CD14-positive monocyte (primary cell): ENCODE results near the gene PRXL2B. TPM values are rescaled to one million over a fixed set of nuclear protein-coding genes. Genes with fewer than 3 reads are reported as not detected.

Experiments
- DNase-seq, 3 donors: peaks; one replicate each; pipeline ENCODE4 v3.0.0-alpha.2; 2011 to 2022
- H2AFZ ChIP-seq: 2 replicates; pipeline ENCODE4 v1.6.0; 2012; ENCODE audit warnings: mild to moderate bottlenecking, low read depth, low read length, inconsistent platforms; ENCODE audit not compliant: insufficient read depth, poor library complexity, severe bottlenecking
- H3K27ac ChIP-seq, 2 donors: 1 replicate in 1 of 2; 2 replicates in 1 of 2; pipeline ENCODE4 v1.5.1; 2012 to 2013; ENCODE audit warnings: low read length in 2 of 2, control low read depth in 1 of 2, inconsistent platforms in 1 of 2, low read depth in 1 of 2, mild to moderate bottlenecking in 1 of 2
- H3K27me3 ChIP-seq, 2 donors: one replicate each; pipeline versions ENCODE4 v1.6.0 to v1.6.1; 2011 to 2013; ENCODE audit warnings: low read length in 2 of 2; ENCODE audit not compliant: control insufficient read depth in 2 of 2, insufficient read depth in 2 of 2
- H3K36me3 ChIP-seq, 2 donors: replicated peaks in 1 of 2; 1 replicate in 1 of 2; 2 replicates in 1 of 2; pipeline versions ENCODE4 v1.5.1 to v1.6.1; 2012 to 2013; ENCODE audit warnings: low read length in 2 of 2, control low read depth in 1 of 2, inconsistent platforms in 1 of 2, mild to moderate bottlenecking in 1 of 2; ENCODE audit not compliant: insufficient read depth in 2 of 2, control insufficient read depth in 1 of 2
- H3K4me1 ChIP-seq, 2 donors: 1 replicate in 1 of 2; 2 replicates in 1 of 2; pipeline versions ENCODE4 v1.5.1 to v1.6.1; 2012 to 2013; ENCODE audit warnings: low read length in 2 of 2, control low read depth in 1 of 2, inconsistent platforms in 1 of 2, mild to moderate bottlenecking in 1 of 2, moderate library complexity in 1 of 2; ENCODE audit not compliant: insufficient read depth in 2 of 2, control insufficient read depth in 1 of 2
- H3K4me2 ChIP-seq: replicated peaks from 2 replicates; pipeline ENCODE3; 2012; ENCODE audit warnings: low read length, moderate library complexity, mild to moderate bottlenecking; ENCODE audit not compliant: poor library complexity, severe bottlenecking; ENCODE audit errors: extremely low read depth
- H3K4me3 ChIP-seq, 3 experiments: fragments of 200-600 bp in 1 of 3; sonication (generic) in 1 of 3; replicated peaks in 1 of 3; 1 replicate in 2 of 3; 2 replicates in 1 of 3; pipeline ENCODE4 v1.5.1; 2011 to 2013; ENCODE audit warnings: low read length in 3 of 3, mild to moderate bottlenecking in 3 of 3, control low read depth in 2 of 3, low read depth in 2 of 3, inconsistent platforms in 1 of 3, moderate library complexity in 1 of 3
- H3K79me2 ChIP-seq: 2 replicates; pipeline ENCODE4 v1.6.0; 2012; ENCODE audit warnings: mild to moderate bottlenecking, control low read depth, inconsistent platforms, low read length, moderate library complexity; ENCODE audit not compliant: insufficient read depth
- H3K9ac ChIP-seq: 2 replicates; pipeline ENCODE4 v1.6.0; 2017; ENCODE audit warnings: low read length, mild to moderate bottlenecking; ENCODE audit not compliant: insufficient read depth, poor library complexity, severe bottlenecking
- H3K9me3 ChIP-seq, 2 donors: replicated peaks in 1 of 2; 1 replicate in 1 of 2; 2 replicates in 1 of 2; pipeline versions ENCODE4 v1.5.1 to v1.6.1; 2012 to 2013; ENCODE audit warnings: low read length in 2 of 2, control low read depth in 1 of 2; ENCODE audit not compliant: control insufficient read depth in 1 of 2, insufficient read depth in 1 of 2
- H4K20me1 ChIP-seq: 2 replicates; pipeline ENCODE4 v1.6.0; 2012; ENCODE audit warnings: mild to moderate bottlenecking, low read length, control low read depth, moderate library complexity; ENCODE audit not compliant: insufficient read depth
- H3K27ac Mint-ChIP-seq, 7 donors: one replicate each; pipeline ENCODE4 v1.8.0; 2020; ENCODE audit warnings: mild to moderate bottlenecking in 7 of 7, mixed read lengths in 7 of 7, moderate library complexity in 6 of 7, inconsistent platforms in 2 of 7
- H3K27me3 Mint-ChIP-seq, 3 donors: one replicate each; pipeline ENCODE4 v1.8.0; 2021 to 2022; ENCODE audit warnings: low read depth in 3 of 3, mild to moderate bottlenecking in 3 of 3, mixed read lengths in 3 of 3, moderate library complexity in 3 of 3, inconsistent platforms in 1 of 3
- H3K36me3 Mint-ChIP-seq, 2 donors: one replicate each; pipeline ENCODE4 v1.8.0; 2020; ENCODE audit warnings: mixed read lengths in 2 of 2, inconsistent platforms in 1 of 2, mild to moderate bottlenecking in 1 of 2
- H3K4me1 Mint-ChIP-seq: one replicate; pipeline ENCODE4 v1.8.0; 2020; ENCODE audit warnings: mild to moderate bottlenecking, mixed read lengths
- H3K4me3 Mint-ChIP-seq, 2 donors: one replicate each; pipeline ENCODE4 v1.8.0; 2020; ENCODE audit warnings: mild to moderate bottlenecking in 2 of 2, mixed read lengths in 2 of 2, moderate library complexity in 1 of 2
- H3K9me3 Mint-ChIP-seq, 7 donors: one replicate each; pipeline ENCODE4 v1.8.0; 2020 to 2022; ENCODE audit warnings: mixed read lengths in 7 of 7, mild to moderate bottlenecking in 6 of 7, moderate library complexity in 6 of 7, inconsistent platforms in 2 of 7
- WGBS: methylation state at CpG from one replicate; pipeline ENCODE4 v1.1.5; 2013; ENCODE audit warnings: missing lambda C conversion rate; ENCODE audit not compliant: insufficient coverage; 5-methylcytosine and 5-hydroxymethylcytosine counted together
- intact Hi-C, 2 donors: fragments of 100-400 bp; cut with micrococcal nuclease; formaldehyde crosslinking; loops; one replicate each; pipeline versions ENCODE4 v1.15.0 to v1.15.1; 2023
- polyA plus RNA-seq, 3 donors: library from polyadenylated mRNA; depleted of rRNA in 1 of 3; unstranded in 2 of 3; stranded (reverse) in 1 of 3; fragments of 300-500 nt in 2 of 3; fragments of >200 nt in 1 of 3; fragmentation: Illumina TruSeq in 2 of 3; gene quantifications; 1 replicate in 2 of 3; 2 replicates in 1 of 3; pipeline ENCODE4 v1.2.3, GENCODE V29; 2012 to 2021
- TF ChIP-seq, protein P1 (sequence below): fragments of 200-600 bp; IDR thresholded peaks from one replicate; pipeline ENCODE4 v1.8.0; 2022; ENCODE audit warnings: antibody characterized with exemption, mild to moderate bottlenecking

The PRXL2B gene
- polyA plus RNA-seq, 3 donors, result 3.6 to 8.8 (median 6.0) TPM

DNA sequence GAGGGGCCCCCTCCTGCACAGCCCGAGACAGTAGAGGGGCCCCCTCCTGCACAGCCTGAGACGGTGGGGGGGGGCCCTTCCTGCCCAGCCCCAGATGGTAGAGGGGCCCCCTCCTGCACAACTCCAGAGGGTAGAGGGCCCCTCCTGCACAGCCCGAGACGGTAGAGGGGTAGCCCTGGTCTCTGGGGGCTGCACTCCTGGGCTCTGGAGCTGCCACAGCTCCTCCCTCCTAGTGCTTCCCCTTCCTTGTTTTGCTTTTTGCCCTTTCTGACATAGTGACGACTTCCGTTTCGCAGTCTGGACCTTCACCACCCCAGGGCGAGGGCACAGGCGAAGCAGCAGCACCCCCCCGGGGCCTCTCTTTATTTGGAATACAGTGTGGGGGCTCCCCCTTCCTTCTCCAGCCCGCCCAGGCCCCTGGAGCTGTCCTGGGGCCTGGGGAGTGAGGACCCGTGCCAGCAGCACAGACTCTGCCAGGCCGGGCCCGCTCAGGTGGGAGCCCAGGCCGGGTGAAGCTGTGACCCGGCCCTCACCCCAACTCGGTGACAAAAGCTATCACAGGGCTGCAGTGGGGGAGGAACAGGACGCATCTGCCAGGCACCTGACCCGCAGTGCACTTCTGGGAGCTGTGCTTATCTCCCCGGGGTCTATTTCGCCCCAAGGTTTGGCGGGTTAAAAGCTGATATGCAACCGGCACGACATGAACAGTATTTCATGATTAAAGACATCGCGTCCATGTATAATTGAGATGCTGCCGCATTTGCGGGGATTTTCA is 1.1 kb upstream of the PRXL2B start:
- H3K9me3 ChIP-seq, result no peaks in the 10 kb centered on the region
- intact Hi-C loops, result loop anchor here (1.0 to 5.0 kb wide), 8 partner anchors 37 to 388 kb away; partner anchors contain the start of genes MORN1 (in 1 of the 2), PANK4 (in 1 of the 2), PEX10 (in 1 of the 2) and RER1 (in 1 of the 2)
- 1% methylated on average over 24 of the region's 28 CpGs for WGBS
- peaks cover 0 to 8% of the 10 kb centered on the region in 2 donors for H3K27me3 ChIP-seq
- H3K9ac ChIP-seq, result peak overlapping the region; percentile 84
- H3K4me3 ChIP-seq, result peak overlapping the region; percentile 58 to 78 (median 67)
- Mint-ChIP-seq H3K4me1 (peaks cover 45% of the 10 kb centered on the region), H3K27ac (peak overlapping the region; percentile 93 to 97 (median 96)), H3K4me3 (peak overlapping the region; percentile 79 to 88), H3K27me3 (peaks cover 8 to 27% (median 13%) of the 10 kb centered on the region in 3 donors), H3K9me3 (peaks cover 0 to 3% (median 0%) of the 10 kb centered on the region in 7 donors), H3K36me3 (peaks cover 6 to 8% of the 10 kb centered on the region in 2 donors)
- H4K20me1 ChIP-seq, result no peaks in the 10 kb centered on the region
- peak overlapping the region; percentile 92 to 96 for H3K27ac ChIP-seq
- peak overlapping the region; percentile 96 for H3K4me2 ChIP-seq
- H2AFZ ChIP-seq, result peak overlapping the region; percentile 49
- DNase-seq, result peak; percentile 84 to 90 (median 89)
- H3K36me3 ChIP-seq, result peaks cover 0 to 4% of the 10 kb centered on the region in 2 donors
- peaks cover 49 to 57% of the 10 kb centered on the region in 2 donors for H3K4me1 ChIP-seq
- TF ChIP-seq, protein P1, sequence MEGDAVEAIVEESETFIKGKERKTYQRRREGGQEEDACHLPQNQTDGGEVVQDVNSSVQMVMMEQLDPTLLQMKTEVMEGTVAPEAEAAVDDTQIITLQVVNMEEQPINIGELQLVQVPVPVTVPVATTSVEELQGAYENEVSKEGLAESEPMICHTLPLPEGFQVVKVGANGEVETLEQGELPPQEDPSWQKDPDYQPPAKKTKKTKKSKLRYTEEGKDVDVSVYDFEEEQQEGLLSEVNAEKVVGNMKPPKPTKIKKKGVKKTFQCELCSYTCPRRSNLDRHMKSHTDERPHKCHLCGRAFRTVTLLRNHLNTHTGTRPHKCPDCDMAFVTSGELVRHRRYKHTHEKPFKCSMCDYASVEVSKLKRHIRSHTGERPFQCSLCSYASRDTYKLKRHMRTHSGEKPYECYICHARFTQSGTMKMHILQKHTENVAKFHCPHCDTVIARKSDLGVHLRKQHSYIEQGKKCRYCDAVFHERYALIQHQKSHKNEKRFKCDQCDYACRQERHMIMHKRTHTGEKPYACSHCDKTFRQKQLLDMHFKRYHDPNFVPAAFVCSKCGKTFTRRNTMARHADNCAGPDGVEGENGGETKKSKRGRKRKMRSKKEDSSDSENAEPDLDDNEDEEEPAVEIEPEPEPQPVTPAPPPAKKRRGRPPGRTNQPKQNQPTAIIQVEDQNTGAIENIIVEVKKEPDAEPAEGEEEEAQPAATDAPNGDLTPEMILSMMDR, result no peak
- peaks cover 6% of the 10 kb centered on the region for H3K79me2 ChIP-seq

- peaks cover 3 to 15% (median 4%) of the 10 kb centered on the region in 3 donors for H3K27me3 Mint-ChIP-seq
- TF ChIP-seq, protein P1, result no peak
- H3K9me3 Mint-ChIP-seq, result peaks cover 0 to 3% (median 0%) of the 10 kb centered on the region in 7 donors
- H3K9me3 ChIP-seq, result no peaks in the 10 kb centered on the region
- no peak for DNase-seq
- H3K4me3 ChIP-seq, result peak overlapping the region; percentile 46 to 78 (median 49)
- H3K4me2 ChIP-seq, result peak overlapping the region; percentile 96
- H3K36me3 ChIP-seq, result peaks cover 0 to 4% of the 10 kb centered on the region in 2 donors
- H4K20me1 ChIP-seq, result no peaks in the 10 kb centered on the region
- WGBS, result 5% methylated on average over 44 of the region's 52 CpGs
- peaks cover 0 to 8% of the 10 kb centered on the region in 2 donors for H3K27me3 ChIP-seq
- peaks cover 31% of the 10 kb centered on the region for H3K4me1 Mint-ChIP-seq
- peak overlapping the region; percentile 68 to 84 for H3K4me3 Mint-ChIP-seq
- intact Hi-C loops, result loop anchor here (1.0 to 5.0 kb wide), 8 partner anchors 40 to 390 kb away; partner anchors contain the start of genes PANK4 (in 2 of the 2), MORN1 (in 1 of the 2), PEX10 (in 1 of the 2) and RER1 (in 1 of the 2)
- H3K27ac ChIP-seq, result no peak overlapping the region
- peaks cover 6 to 8% of the 10 kb centered on the region in 2 donors for H3K36me3 Mint-ChIP-seq
- peak overlapping the region; percentile 76 for H2AFZ ChIP-seq
- peaks cover 6% of the 10 kb centered on the region for H3K79me2 ChIP-seq
- peak overlapping the region; percentile 84 for H3K9ac ChIP-seq
- peaks cover 39 to 43% of the 10 kb centered on the region in 2 donors for H3K4me1 ChIP-seq
- no peak overlapping the region for H3K27ac Mint-ChIP-seq
These were observed 688 bp downstream of the PRXL2B start for GRCh38 chr1:2587071-2587859.
